ENCODE measurements around the gene SDR39U1.
A peak's percentile ranks its signal among the peaks of the same experiment; 100 is the strongest.

Gene SDR39U1

DNA sequence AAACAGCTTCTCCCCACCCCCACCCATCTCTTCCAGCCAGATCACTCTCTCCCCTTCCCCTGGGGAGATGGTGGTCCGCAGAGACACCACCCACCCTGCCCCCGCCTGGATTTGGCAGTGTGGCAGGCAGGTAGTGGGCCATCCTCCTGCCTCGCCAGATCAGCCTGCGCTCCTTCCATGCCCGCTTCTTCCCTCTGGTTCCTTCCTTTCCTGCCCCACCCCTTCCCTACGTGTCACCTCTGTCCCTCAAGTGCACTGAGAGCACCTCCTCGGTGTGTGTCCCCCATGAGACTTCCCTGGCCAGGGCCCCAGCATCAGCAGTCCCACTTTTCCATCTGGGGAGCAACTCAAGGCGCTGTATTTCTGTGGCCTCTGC lies 43.1 kb downstream of the SDR39U1 start:
- Histone ChIP-seq H3K36me3 (ENCODE audit: control insufficient read depth, low read length) (no peaks in the 10 kb centered on the region), H3K4me2 (ENCODE audit: low read length) (peak overlapping the region; percentile 76), H3K9me2 (replicated peaks; ENCODE audit: control insufficient read depth, low read length) (no peaks in the 10 kb centered on the region), H3K27ac (ENCODE audit: low read depth, low read length) (no peak overlapping the region), H3K79me2 (ENCODE audit: control insufficient read depth, low read length) (no peaks in the 10 kb centered on the region), H4K20me1 (ENCODE audit: control insufficient read depth, insufficient read depth, low read depth, low read length) (no peaks in the 10 kb centered on the region), H3F3A (ENCODE audit: control insufficient read depth, insufficient read depth) (no peaks in the 10 kb centered on the region), H3K9me3 (ENCODE audit: control insufficient read depth, insufficient read depth, low read length) (no peaks in the 10 kb centered on the region), H3K4me3 (ENCODE audit: low read length) (peak overlapping the region; percentile 63), H3K4me1 (ENCODE audit: control insufficient read depth, low read length) (peaks cover 14% of the 10 kb centered on the region), H3K27me3 (ENCODE audit: control insufficient read depth, low read length) (peaks cover 21% of the 10 kb centered on the region)
- no peak for TF ChIP-seq EZH2phosphoT487 (IDR thresholded peaks at IDR 0.05; ENCODE audit: borderline replicate concordance, low read length)
- TF ChIP-seq, protein P1, sequence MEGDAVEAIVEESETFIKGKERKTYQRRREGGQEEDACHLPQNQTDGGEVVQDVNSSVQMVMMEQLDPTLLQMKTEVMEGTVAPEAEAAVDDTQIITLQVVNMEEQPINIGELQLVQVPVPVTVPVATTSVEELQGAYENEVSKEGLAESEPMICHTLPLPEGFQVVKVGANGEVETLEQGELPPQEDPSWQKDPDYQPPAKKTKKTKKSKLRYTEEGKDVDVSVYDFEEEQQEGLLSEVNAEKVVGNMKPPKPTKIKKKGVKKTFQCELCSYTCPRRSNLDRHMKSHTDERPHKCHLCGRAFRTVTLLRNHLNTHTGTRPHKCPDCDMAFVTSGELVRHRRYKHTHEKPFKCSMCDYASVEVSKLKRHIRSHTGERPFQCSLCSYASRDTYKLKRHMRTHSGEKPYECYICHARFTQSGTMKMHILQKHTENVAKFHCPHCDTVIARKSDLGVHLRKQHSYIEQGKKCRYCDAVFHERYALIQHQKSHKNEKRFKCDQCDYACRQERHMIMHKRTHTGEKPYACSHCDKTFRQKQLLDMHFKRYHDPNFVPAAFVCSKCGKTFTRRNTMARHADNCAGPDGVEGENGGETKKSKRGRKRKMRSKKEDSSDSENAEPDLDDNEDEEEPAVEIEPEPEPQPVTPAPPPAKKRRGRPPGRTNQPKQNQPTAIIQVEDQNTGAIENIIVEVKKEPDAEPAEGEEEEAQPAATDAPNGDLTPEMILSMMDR (IDR thresholded peaks at IDR 0.05; ENCODE audit: low read depth, low read length, poor library complexity, severe bottlenecking) = no peak

DNA sequence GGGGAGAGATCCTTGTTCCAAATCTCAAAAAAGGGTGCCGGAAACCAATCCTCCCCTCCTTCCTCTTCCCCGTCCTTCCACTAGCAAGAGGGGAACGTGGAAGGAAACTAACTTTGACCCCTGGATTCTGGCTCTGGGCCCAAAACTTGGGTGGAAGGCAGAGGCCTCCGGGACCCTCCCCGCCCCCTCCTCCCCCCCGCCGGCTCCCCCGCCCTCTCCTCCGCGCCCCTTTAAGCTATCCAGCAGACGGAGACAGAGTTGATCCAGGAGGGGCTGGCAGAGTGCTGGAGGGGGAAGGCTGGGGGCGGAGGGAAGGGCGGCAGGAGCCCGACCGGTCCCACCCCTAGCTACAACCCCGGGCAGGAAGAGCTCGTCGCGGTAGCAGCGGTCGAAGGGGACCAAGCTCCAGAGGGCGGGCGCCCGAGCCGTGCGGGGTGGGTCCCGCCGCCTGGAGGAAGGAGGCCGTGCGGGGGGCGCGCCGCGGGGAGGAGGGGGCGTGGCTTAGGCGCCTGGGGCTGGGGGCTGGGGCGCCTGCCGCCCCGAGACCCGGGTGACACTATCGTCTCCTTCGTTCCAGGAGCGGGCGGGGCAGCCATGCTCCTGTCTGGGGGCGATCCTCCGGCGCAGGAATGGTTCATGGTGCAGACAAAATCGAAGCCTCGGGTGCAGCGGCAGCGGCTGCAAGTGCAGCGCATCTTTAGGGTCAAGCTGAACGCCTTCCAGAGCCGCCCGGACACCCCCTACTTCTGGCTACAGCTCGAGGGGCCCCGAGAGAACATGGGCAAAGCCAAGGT lies 43.7 kb downstream of the SDR39U1 start, which contains the start of gene NYNRIN:
Gene NYNRIN, plus strand, starts transcription at position 351 of the 794 bp plus-strand sequence. Its CDS starts 244 bp downstream, at position 595.
- H3K9me3 ChIP-seq (ENCODE audit: control insufficient read depth, insufficient read depth, low read length) = no peaks in the 10 kb centered on the region
- H3K79me2 ChIP-seq (ENCODE audit: control insufficient read depth, low read length) = no peaks in the 10 kb centered on the region
- TF ChIP-seq EZH2phosphoT487 (IDR thresholded peaks at IDR 0.05; ENCODE audit: borderline replicate concordance, low read length) = no peak
- TF ChIP-seq, protein P1 (IDR thresholded peaks at IDR 0.05; ENCODE audit: low read depth, low read length, poor library complexity, severe bottlenecking) = no peak
- no peaks in the 10 kb centered on the region for H3K9me2 ChIP-seq (replicated peaks; ENCODE audit: control insufficient read depth, low read length)
- no peaks in the 10 kb centered on the region for H3K36me3 ChIP-seq (ENCODE audit: control insufficient read depth, low read length)
- peaks cover 16% of the 10 kb centered on the region for H3K27me3 ChIP-seq (ENCODE audit: control insufficient read depth, low read length)
- H3K4me2 ChIP-seq (ENCODE audit: low read length) = peak within 1 kb of the TSS; percentile 76
- H3F3A ChIP-seq (ENCODE audit: control insufficient read depth, insufficient read depth) = no peaks in the 10 kb centered on the region
- peak within 1 kb of the TSS; percentile 63 for H3K4me3 ChIP-seq (ENCODE audit: low read length)
- H4K20me1 ChIP-seq (ENCODE audit: control insufficient read depth, insufficient read depth, low read depth, low read length) = no peaks in the 10 kb centered on the region
- peaks cover 14% of the 10 kb centered on the region for H3K4me1 ChIP-seq (ENCODE audit: control insufficient read depth, low read length)
- H3K27ac ChIP-seq (ENCODE audit: low read depth, low read length) = no peak within 1 kb of the TSS

DNA sequence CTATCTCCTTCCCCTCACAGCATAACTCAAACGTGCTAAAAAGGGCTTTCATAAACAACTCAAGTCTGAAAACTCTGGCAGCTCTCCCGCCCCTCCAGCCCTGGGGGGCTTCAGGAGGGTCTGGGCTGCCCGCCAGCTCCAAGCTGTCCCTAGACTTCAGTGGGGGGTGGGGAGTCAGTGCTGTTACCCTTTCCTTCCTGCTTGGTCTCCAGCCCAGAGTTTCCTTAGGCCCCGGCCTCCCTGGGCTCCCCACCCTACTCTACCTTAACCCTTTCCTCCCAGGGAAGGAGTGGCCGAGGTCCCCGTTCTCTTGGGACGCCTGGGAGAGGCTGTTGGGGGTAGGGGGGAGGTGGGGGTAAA lies 44.3 kb downstream of the SDR39U1 start:
- H3K4me1 ChIP-seq (ENCODE audit: control insufficient read depth, low read length) = peaks cover 14% of the 10 kb centered on the region
- TF ChIP-seq EZH2phosphoT487 (IDR thresholded peaks at IDR 0.05; ENCODE audit: borderline replicate concordance, low read length) = no peak
- TF ChIP-seq, protein P1 (IDR thresholded peaks at IDR 0.05; ENCODE audit: low read depth, low read length, poor library complexity, severe bottlenecking) = no peak
- no peaks in the 10 kb centered on the region for H3K79me2 ChIP-seq (ENCODE audit: control insufficient read depth, low read length)
- H3K27ac ChIP-seq (ENCODE audit: low read depth, low read length) = no peak overlapping the region
- H3K9me2 ChIP-seq (replicated peaks; ENCODE audit: control insufficient read depth, low read length) = no peaks in the 10 kb centered on the region
- no peaks in the 10 kb centered on the region for H3F3A ChIP-seq (ENCODE audit: control insufficient read depth, insufficient read depth)
- no peaks in the 10 kb centered on the region for H4K20me1 ChIP-seq (ENCODE audit: control insufficient read depth, insufficient read depth, low read depth, low read length)
- peaks cover 10% of the 10 kb centered on the region for H3K27me3 ChIP-seq (ENCODE audit: control insufficient read depth, low read length)
- no peak overlapping the region; the same call in 1 of the 2 replicates for H3K4me2 ChIP-seq (ENCODE audit: low read length)
- H3K4me3 ChIP-seq (ENCODE audit: low read length) = 0 out of 2 replicates have a peak overlapping the region, but pooled peaks have one; percentile 63
- no peaks in the 10 kb centered on the region for H3K9me3 ChIP-seq (ENCODE audit: control insufficient read depth, insufficient read depth, low read length)
- H3K36me3 ChIP-seq (ENCODE audit: control insufficient read depth, low read length) = no peaks in the 10 kb centered on the region
